Activated CD4-positive, alpha-beta T cell treated with anti-CD3 and anti-CD28 coated beads, Interleukin-2, amount 50 U/mL, for 48 hours (primary cell): ENCODE results near the gene HMCN2.
"Not testable (repeated sequence)": the region's sequence is repeated elsewhere in the genome, so short reads cannot be mapped to it uniquely, and the experiment has no call there.

Experiments
- DNase-seq, 2 experiments: peaks; one replicate each; pipeline ENCODE4 v3.0.0-alpha.2; 2020

The HMCN2 gene

DNA sequence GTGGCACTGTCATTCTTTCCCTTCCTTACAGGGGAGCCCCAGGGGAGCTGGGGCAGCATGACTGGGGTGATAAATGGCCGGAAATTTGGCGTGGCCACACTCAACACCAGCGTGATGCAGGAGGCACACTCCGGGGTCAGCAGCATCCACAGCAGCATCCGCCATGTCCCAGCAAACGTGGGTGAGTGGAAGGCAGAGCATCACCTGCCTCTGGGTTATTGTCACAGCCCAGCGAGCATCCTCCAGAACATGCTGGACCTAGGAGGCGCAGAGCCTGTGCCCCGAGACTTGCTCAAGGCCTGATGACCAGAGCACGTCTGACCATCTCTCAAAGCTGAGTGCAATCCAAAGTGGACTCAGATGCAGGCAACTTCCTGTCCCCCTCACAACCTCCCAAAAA is 157.0 kb downstream of the HMCN2 start:
- no peak for DNase-seq

- no peak for DNase-seq
Measured at GRCh38 chr9:130423272-130423671, 157.7 kb downstream of the HMCN2 start.

DNA sequence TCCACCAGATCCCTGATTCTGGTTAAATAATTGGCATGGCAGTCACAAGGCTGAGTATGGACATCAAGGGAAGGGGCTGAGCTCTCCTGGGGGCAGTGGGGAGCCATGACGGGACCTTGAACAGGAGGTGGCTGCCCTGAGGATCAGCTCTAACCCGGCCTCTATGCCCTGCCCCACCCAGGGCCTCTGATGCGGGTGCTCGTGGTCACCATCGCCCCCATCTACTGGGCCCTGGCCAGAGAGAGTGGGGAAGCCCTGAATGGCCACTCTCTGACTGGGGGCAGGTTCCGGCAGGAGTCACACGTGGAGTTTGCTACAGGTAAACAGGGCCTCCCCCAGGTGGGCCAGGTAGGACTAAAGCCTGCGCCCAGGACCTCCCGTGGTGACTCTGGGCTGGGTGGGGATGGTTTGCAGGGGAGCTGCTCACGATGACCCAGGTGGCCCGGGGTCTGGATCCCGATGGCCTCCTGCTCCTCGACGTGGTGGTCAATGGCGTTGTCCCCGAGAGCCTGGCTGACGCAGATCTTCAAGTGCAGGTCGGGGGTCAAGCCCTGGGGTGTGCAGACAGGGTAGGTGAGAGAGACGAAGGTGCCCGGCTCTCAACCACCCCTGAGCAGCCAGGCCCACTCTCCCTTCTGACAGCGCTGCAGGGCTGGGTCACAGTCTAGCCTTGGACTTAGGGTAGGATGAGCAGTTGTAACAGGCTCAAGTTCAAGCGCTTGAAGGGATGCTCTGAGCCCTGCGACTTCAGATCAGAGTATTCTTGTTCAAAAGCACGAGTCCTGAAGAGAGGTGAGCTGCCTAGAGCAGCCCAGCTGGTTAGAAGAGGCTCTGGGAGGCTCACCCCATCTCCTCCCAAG is 159.3 kb downstream of the HMCN2 start:
- no peak for DNase-seq

DNA sequence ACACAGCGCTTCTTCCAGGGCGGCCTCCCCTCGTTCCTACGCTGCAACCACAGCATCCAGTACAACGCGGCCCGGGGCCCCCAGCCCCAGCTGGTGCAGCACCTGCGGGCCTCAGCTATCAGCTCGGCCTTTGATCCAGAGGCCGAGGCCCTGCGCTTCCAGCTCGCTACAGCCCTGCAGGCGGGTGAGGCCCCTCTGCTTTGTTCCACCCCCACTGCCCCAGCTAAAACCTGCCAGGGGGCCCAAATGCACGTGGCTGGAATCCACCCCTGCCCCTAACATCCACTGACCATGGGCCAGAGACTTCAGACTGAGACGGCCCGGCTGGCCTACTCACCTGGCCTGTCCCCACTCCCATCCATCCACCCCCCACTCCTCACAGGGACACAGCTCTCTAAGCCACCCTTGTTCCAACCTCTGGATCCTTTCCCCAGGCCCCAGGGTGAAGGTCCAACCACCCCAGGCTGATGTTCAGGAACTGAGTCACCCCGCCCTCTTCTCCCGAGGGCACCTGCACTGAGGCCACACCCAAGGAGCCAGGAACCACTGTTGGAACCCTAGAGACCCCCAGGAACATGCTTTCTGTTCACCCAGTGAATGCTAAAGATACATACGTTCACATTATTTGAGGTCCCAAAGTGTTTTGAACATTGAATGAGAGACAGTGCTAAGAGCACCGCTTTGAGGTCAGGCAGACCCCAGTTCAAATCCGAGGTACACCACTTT is 160.3 kb downstream of the HMCN2 start:
- DNase-seq: no peak

- no peak for DNase-seq
Measured at GRCh38 chr9:130426467-130426773, 160.9 kb downstream of the HMCN2 start.

DNA sequence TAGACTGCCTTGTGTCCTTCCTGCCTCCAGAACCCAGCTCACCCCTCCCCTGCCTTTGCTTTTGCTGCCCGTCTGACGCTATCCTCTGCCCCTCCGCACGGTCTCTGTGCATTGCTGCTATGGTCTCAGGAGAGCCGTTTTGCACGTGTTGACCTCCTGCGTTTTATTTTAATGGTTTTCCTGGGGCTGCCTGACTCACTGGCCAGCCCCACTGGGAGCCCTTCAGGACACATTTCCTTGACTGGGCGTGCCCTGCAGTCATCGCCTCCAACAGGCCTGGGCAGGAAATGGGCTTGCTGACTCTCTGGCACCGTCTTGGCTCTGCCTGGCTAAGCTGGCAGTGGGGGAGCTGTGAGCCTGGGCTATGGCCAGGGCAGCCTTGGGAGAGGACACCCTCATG is 161.3 kb downstream of the HMCN2 start:
- DNase-seq: no peak

GRCh38 chr9:130427326-130427725 is 161.8 kb downstream of the HMCN2 start:
- DNase-seq: no peak

DNA sequence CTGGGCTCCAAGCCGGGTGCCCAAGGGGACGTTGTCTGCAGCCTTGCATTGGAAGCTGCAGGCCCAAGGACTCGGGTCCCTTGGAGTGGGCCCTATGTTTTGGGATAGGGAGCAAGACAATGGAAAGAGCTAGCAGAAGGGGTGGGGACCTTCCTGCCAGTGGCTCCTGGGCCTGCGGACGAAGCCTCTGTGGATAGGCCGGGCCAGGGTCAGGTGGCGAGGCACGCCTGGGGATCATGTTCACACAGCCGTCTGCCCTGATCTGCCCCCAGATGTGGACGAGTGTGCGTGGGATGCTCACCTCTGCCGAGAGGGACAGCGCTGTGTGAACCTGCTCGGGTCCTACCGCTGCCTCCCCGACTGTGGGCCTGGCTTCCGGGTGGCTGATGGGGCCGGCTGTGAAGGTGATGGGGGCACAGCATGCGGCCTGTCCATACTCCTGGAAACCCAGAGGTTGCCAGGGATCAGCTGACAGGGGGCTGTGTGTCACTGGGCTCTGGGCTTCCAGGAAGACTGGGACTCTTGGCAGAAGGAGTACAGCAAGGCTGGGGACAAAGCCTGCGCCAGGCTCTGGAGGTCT is 162.6 kb downstream of the HMCN2 start:
- no peak for DNase-seq

DNA sequence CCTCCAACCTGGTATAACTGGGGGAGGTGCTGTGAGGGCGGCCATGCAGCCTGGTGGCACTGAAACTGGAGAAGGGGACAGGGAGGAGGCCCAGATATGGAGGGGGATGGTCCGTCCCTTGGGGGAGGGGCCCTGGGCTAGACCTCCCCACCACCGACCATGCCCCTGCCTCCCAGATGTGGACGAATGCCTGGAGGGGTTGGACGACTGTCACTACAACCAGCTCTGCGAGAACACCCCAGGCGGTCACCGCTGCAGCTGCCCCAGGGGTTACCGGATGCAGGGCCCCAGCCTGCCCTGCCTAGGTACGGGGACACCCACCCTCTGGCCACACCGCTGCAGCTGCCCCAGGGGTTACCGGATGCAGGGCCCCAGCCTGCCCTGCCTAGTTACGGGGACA is 163.8 kb downstream of the HMCN2 start:
- DNase-seq: no peak

DNA sequence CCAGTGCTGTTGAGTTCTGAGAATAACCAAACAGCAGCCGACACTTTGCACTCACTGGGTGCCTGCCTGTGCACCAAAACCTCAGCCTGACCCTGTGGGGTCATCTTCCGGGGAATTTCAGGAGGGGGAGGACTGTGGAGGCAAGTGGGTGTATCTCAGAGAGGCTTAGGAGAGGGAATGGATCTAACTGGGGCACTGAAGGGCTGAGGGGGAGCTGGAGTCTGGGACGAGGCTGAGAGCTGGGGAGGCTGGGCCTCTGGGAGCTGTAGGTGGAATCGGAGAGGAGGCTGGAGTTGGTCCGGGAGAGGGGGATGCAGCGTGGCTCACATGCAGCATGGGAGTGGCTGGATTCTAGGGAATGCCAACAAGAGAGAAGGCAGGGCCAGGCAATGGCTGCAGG is 164.3 kb downstream of the HMCN2 start:
- no peak for DNase-seq

DNA sequence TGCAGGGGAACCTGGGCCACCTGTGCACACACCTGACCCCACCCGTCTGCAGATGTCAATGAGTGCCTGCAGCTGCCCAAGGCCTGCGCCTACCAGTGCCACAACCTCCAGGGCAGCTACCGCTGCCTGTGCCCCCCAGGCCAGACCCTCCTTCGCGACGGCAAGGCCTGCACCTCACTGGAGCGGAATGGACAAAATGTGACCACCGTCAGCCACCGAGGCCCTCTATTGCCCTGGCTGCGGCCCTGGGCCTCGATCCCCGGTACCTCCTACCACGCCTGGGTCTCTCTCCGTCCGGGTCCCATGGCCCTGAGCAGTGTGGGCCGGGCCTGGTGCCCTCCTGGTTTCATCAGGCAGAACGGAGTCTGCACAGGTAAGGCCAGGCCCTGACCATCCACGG is 164.7 kb downstream of the HMCN2 start:
- DNase-seq: no peak

DNA sequence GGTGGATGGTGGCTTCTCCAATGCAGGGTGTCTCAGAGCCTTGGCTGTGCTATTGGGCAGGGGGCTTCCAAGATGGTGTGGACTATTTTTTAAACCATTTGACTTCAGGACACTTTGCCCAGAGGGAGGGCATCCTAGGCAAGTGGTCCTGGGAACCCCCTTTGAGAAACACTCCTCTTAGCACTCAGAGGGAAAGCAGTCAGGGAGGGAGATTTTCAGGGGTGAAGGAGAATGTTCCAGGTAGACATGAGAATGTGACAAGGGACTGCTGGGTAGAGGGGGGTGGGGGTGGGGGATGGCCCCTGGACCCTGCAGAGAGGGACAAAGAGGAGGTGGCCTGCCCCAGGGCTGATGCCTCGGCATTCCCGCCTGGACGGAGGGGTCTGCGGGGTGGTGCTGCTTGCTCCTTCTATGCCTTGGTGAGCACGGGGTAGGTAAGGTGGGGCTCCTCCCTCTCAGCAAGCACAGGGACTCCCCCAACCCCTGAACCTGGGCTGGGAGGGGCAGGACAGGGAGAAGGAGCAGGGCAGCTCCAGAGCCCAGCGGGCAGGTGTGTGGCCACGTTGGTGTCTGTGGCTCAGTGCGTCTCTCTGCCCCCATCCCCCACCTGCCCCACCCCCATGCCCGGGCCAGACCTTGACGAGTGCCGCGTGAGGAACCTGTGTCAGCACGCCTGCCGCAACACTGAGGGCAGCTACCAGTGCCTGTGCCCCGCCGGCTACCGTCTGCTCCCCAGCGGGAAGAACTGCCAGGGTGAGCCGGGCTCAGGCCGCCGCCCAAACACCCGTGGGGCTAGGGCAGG is 165.4 kb downstream of the HMCN2 start:
- no peak for DNase-seq

DNA sequence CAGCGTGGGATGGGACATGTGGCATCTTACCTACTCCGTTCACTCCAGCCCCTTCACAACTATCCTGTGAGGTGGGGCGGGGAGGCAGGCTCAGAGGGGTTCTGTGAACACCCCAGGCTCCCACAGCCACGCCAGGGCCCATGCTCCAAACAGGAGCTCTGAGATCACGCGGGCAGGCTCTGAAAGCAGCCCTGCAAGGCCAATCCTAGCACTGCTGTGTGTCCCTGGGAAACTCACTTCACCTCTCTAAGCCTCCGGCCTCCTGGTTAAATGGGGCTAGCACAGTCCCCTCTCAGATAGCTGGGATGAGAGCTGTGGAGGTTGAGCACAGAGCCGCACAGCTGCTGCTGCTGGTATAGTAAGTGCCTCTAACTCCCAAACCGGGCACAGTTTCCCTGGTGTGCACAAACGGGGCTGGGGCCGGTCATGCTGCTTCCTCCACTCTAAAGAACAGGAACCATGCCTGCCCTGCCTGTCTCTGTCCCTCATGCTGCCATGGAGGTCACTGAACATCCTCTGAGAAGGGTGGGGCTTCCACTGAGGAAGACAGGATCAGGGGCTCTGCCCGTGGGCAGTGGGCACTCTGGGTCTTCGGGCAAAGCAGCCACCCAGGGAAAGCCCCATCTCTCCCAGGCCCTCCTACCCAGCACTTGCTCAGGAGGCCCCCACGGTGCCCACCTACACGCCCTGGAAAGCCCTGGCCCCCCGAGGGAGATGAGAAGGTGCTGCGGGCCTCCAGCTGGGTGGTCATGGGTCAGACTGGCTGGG is 166.2 kb downstream of the HMCN2 start:
- no peak for DNase-seq

DNA sequence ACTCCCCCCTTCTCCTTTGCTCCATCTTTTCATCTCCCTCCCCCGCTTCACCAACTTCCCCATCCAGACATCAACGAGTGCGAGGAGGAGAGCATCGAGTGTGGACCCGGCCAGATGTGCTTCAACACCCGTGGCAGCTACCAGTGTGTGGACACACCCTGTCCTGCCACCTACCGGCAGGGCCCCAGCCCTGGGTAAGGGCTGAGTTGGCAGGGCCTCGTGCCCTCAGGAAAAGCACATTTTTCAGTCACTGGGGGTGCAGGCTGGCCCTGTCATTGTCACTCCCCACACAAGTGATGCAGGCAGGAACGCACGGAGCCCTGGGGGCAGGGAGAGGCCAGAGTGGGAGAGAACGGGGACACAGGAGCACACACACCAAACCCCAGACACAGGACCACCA is 166.8 kb downstream of the HMCN2 start:
- DNase-seq: no peak

DNA sequence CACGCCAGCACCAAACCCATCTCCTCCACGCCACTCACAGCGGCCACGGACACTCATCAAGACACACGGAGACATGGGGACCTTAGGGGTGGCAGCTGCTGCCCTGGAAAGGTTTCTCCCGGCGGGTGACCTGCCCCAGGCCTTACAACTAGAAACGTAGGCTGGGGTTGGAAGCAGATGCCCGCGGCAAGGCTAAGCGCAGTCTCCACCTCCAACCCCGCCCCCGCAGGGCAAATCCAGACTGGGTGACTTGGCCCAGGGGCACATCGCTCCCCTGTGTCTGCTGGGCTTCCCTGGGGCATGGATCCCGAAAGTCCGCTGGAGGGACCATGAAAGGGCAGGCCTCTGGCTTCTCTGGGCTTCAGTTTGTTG is 167.2 kb downstream of the HMCN2 start:
- DNase-seq: no peak

GRCh38 chr9:130433168-130433946 is 167.8 kb downstream of the HMCN2 start:
- peak; percentile 41 to 46 for DNase-seq

GRCh38 chr9:130433947-130434262 is 168.3 kb downstream of the HMCN2 start:
- DNase-seq: no peak

DNA sequence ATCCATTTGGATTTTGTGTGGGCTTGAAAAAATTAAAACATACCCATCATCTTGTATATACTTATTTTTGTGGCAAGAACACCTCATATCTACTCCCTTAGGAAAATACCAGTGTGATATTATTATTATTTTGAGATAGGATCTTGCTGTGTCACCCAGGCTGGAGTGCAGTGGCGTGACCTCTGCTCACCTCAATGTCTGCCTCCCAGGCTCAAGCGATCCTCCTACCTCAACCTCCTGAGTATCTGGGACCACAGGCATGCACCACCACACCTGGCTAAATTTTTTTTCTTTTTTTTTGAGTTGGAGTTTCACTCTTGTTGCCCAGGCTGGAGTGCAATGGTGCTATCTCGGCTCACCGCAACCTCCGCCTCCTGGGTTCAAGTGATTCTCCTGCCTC is 169.1 kb downstream of the HMCN2 start:
- not testable (repeated sequence) for DNase-seq

GRCh38 chr9:130437011-130437789 is 171.6 kb downstream of the HMCN2 start:
- no peak for DNase-seq

DNA sequence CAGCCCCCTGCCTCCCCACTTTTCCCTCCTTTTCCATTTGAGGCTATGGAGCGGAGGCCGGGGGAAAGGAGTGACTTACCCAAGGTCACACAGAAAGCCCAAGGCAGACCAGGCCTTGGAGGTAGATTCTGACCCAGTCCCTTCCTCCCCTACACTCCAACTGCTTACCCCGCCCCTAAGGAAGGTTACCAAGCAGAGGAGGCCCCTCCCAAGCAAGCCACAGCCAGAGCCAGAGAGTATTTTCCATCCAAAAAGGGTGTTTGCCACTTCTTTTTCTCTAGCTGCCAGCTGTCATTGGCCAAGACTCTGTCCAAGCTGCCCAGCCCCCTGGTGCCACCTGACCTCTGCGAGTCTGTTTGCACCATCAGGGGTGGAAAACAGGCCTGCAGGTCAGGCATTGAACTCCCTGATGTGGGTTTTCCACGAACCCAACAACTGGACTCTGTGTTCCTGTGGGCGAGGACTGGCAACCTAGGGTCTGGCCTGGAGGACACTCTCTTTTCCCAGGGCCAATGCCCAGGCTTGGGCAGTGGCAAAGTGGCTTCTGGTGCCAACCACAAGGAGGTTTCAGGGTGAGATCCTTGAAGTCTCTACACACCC is 172.9 kb downstream of the HMCN2 start:
- no peak for DNase-seq

DNA sequence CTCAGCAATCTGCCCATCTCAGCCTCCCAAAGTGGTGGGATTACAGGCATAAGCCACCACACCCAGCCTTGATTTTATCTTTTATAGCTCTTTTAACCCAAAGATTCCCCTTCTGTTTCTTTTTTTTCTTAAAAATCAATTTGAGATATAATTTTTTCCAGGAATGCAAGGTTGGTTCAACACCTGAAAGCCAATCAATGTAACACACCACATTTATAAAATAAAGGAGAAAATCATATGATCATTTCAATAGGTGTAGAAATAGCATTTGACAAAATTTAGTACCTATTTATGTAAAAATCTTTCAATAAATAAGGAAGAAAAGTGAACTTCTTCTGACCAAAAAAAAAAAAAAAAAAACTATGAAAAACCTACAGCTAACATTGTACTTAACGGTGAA is 175.5 kb downstream of the HMCN2 start:
- DNase-seq: no peak
